ENCODE measurements around the gene FUT3. TPM values are rescaled to one million over a fixed set of nuclear protein-coding genes. Genes with fewer than 3 reads are reported as not detected.

Gene FUT3
- total and polyA plus RNA-seq, 2 of the 8 experiments (the other 6 are each of a cell fraction or from before 2014, with no cell fraction given): 0.15 to 0.63 TPM

- H3K4me3 ChIP-seq (ENCODE audit: extremely low read depth in 1 of 4, insufficient read depth in 2 of 4, low read depth in 3 of 4, low read length in 4 of 4): no peak overlapping the region
Observed at GRCh38 chr19:5837761-5838352, 13.4 kb downstream of the FUT3 start.

More at GRCh38 chr19:5837761-5838352, 13.4 kb downstream of the FUT3 start:
- no peak overlapping the region for H3K27ac ChIP-seq (ENCODE audit: low read depth, low read length)
- ChIA-PET CTCF (ENCODE audit: partially characterized antibody) (interaction anchor here (2.8 kb wide), 1 partner anchor 34 kb away, joined by 6 read pairs; no protein-coding TSS in a partner anchor), POLR2A (ENCODE audit: partially characterized antibody) (interaction anchor here (3.0 kb wide), 1 partner anchor 9 kb away, joined by 16 read pairs; no protein-coding TSS in a partner anchor)
- H3K9ac ChIP-seq (replicated peaks in 1 of 4; ENCODE audit: extremely low read depth in 1 of 4, low read depth in 3 of 4, low read length in 3 of 4): no peak overlapping the region
- WGBS, 2 experiments (ENCODE audit: extremely low coverage in 1 of 2, insufficient coverage in 1 of 2, insufficient read length in 1 of 2, insufficient replicate concordance in 2 of 2, low coverage in 1 of 2, low lambda C conversion rate in 2 of 2, missing lambda C conversion rate in 1 of 2): 91% methylated on average over 15 of the region's 15 CpGs; no CpG with 5 or more reads in 1 of the 2 experiments
- no peaks in the 10 kb centered on the region for H3K79me1 ChIP-seq (ENCODE audit: low read depth, low read length)
- no peak overlapping the region for H3K4ac ChIP-seq (replicated peaks; ENCODE audit: insufficient read length, low read depth, low read length)
- H2BK5ac ChIP-seq (ENCODE audit: low read depth, low read length): no peak overlapping the region
- H4K91ac ChIP-seq (replicated peaks; ENCODE audit: insufficient read length, low read length): no peak overlapping the region
- peaks cover 0 to 3% (median 0%) of the 10 kb centered on the region in 4 experiments; a peak in 3 of 7 replicates for H3K27me3 ChIP-seq (replicated peaks in 1 of 4; ENCODE audit: control insufficient read depth in 3 of 4, extremely low read depth in 1 of 4, insufficient read depth in 3 of 4, low read length in 3 of 4)
- H2BK20ac ChIP-seq (ENCODE audit: low read length): no peak overlapping the region
- no peaks in the 10 kb centered on the region for H3K9me3 ChIP-seq (ENCODE audit: insufficient read depth in 2 of 2, low read depth in 1 of 2, low read length in 1 of 2)
- DNase-seq (ENCODE audit: low read depth in 1 of 2, low spot score in 2 of 2) (no peak), FAIRE-seq (no peak)
- H2AK5ac ChIP-seq (ENCODE audit: low read depth, low read length): no peak overlapping the region
- H2BK12ac ChIP-seq (ENCODE audit: low read depth, low read length): no peak overlapping the region
- H3K4me1 ChIP-seq (replicated peaks in 1 of 4; ENCODE audit: control insufficient read depth in 3 of 4, insufficient read depth in 4 of 4, low read length in 3 of 4): no peaks in the 10 kb centered on the region; a peak in 1 of 7 replicates
- no peak overlapping the region for H4K5ac ChIP-seq (ENCODE audit: insufficient read length, low read depth, low read length)
- no peak overlapping the region for H3K56ac ChIP-seq (replicated peaks; ENCODE audit: insufficient read length, low read depth, low read length)
- no peak overlapping the region for H3K23ac ChIP-seq (ENCODE audit: insufficient read length)
- H4K20me1 ChIP-seq (replicated peaks in 1 of 2; ENCODE audit: control insufficient read depth in 1 of 2, insufficient read depth in 2 of 2, low read length in 2 of 2): no peaks in the 10 kb centered on the region
- H2AFZ ChIP-seq (ENCODE audit: low read length): no peak overlapping the region
- no peak overlapping the region for H3K14ac ChIP-seq (ENCODE audit: insufficient read length)
- no peak overlapping the region for H3K18ac ChIP-seq (ENCODE audit: extremely low read depth, low read length)
- H4K8ac ChIP-seq (ENCODE audit: extremely low read depth, insufficient read depth, low read length): no peak overlapping the region
- H3K79me2 ChIP-seq (ENCODE audit: control insufficient read depth in 1 of 2, insufficient read depth in 2 of 2, low read length in 2 of 2): no peaks in the 10 kb centered on the region
- no peak overlapping the region for H2BK120ac ChIP-seq (replicated peaks; ENCODE audit: low read depth, low read length)
- H2BK15ac ChIP-seq (ENCODE audit: low read length): no peak overlapping the region
- TF ChIP-seq TAF7 (optimal IDR thresholded peaks at IDR 0.05; ENCODE audit: borderline replicate concordance, low read depth, low read length): no peak
- H3K4me2 ChIP-seq (ENCODE audit: insufficient read depth in 1 of 2, low read depth in 2 of 2, low read length in 2 of 2): no peak overlapping the region
- H3K23me2 ChIP-seq (ENCODE audit: low read depth, low read length): no peaks in the 10 kb centered on the region
- no peaks in the 10 kb centered on the region for H3K36me3 ChIP-seq (ENCODE audit: control insufficient read depth in 2 of 4, insufficient read depth in 4 of 4, low read length in 3 of 4)

Data from H1 (cell line).